Nephron progenitor cell (in vitro differentiated cells): Measurements from ENCODE around the gene DNASE1.
"Not testable (repeated sequence)": the region's sequence is repeated elsewhere in the genome, so short reads cannot be mapped to it uniquely, and the experiment has no call there.

Experiments
- DNase-seq: peaks from one replicate; pipeline ENCODE4 v3.0.0; 2021
- H3K27ac Mint-ChIP-seq: 2 replicates; pipeline ENCODE4 v1.8.0; 2021; ENCODE audit warnings: mild to moderate bottlenecking, moderate library complexity, mixed read lengths
- H3K27me3 Mint-ChIP-seq: 2 replicates; pipeline ENCODE4 v1.8.0; 2021; ENCODE audit warnings: mild to moderate bottlenecking, low read depth, mixed read lengths; ENCODE audit not compliant: poor library complexity
- H3K36me3 Mint-ChIP-seq: 2 replicates; pipeline ENCODE4 v1.8.0; 2021; ENCODE audit warnings: low read depth, mixed read lengths
- H3K4me1 Mint-ChIP-seq: 2 replicates; pipeline ENCODE4 v1.8.0; 2021; ENCODE audit warnings: mixed read lengths
- H3K4me3 Mint-ChIP-seq: 2 replicates; pipeline ENCODE4 v1.8.0; 2021; ENCODE audit warnings: mild to moderate bottlenecking, moderate library complexity, mixed read lengths
- H3K9me3 Mint-ChIP-seq: 2 replicates; pipeline ENCODE4 v1.8.0; 2021; ENCODE audit warnings: mild to moderate bottlenecking, moderate library complexity, mixed read lengths
- TF ChIP-seq, protein P1 (sequence below): fragments of 200-600 bp; sonication (generic); IDR thresholded peaks from 2 replicates; pipeline ENCODE4 v1.5.0; 2021; ENCODE audit warnings: antibody characterized with exemption

The DNASE1 gene, protein sequence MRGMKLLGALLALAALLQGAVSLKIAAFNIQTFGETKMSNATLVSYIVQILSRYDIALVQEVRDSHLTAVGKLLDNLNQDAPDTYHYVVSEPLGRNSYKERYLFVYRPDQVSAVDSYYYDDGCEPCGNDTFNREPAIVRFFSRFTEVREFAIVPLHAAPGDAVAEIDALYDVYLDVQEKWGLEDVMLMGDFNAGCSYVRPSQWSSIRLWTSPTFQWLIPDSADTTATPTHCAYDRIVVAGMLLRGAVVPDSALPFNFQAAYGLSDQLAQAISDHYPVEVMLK

DNA sequence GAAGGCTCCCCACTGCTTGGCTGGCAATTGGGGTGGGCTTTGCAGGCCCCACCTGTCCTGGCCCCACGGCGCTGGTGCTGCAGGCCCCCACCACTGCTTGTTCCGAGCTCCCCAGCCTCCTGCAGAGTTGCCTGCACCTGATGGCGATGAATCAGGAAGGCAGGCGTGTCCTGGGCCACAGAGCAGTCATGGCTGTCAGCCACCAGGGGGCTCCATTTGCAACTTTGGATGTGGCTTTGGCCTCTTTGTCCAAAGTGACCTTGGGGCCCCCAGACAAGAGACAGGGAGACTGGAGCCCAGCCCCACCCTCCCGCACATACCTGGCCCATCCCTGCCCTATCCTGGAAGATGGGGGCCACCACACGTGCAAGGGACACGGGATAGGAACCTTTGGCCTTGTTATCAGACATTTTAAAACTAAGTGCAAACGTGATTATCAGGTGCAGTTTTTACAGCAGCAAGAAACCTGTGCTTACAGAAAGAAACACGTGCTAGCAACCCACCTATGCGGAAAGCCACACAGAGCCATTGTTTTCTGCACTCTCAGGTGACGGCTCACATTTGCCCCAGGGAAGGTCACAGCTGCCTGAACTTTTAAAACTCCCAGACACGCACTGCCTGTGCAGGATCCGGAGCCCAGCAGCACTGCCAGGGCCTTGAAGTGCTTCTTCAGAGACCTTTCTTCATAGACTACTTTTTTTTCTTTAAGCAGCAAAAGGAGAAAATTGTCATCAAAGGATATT is at the start of gene DNASE1:
Gene DNASE1, plus strand, starts transcription at position 443 of the 743 bp plus-strand sequence. CDS start 683 bp downstream, outside the sequence.
- Mint-ChIP-seq H3K27ac (peak within 1 kb of the TSS; percentile 45), H3K9me3 (no peaks in the 10 kb centered on the region), H3K27me3 (no peaks in the 10 kb centered on the region), H3K36me3 (peaks cover 52% of the 10 kb centered on the region), H3K4me3 (no peak within 1 kb of the TSS), H3K4me1 (peaks cover 8% of the 10 kb centered on the region)
- TF ChIP-seq, protein P1, sequence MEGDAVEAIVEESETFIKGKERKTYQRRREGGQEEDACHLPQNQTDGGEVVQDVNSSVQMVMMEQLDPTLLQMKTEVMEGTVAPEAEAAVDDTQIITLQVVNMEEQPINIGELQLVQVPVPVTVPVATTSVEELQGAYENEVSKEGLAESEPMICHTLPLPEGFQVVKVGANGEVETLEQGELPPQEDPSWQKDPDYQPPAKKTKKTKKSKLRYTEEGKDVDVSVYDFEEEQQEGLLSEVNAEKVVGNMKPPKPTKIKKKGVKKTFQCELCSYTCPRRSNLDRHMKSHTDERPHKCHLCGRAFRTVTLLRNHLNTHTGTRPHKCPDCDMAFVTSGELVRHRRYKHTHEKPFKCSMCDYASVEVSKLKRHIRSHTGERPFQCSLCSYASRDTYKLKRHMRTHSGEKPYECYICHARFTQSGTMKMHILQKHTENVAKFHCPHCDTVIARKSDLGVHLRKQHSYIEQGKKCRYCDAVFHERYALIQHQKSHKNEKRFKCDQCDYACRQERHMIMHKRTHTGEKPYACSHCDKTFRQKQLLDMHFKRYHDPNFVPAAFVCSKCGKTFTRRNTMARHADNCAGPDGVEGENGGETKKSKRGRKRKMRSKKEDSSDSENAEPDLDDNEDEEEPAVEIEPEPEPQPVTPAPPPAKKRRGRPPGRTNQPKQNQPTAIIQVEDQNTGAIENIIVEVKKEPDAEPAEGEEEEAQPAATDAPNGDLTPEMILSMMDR, result peak; percentile 71
- peak; percentile 69 for DNase-seq

DNA sequence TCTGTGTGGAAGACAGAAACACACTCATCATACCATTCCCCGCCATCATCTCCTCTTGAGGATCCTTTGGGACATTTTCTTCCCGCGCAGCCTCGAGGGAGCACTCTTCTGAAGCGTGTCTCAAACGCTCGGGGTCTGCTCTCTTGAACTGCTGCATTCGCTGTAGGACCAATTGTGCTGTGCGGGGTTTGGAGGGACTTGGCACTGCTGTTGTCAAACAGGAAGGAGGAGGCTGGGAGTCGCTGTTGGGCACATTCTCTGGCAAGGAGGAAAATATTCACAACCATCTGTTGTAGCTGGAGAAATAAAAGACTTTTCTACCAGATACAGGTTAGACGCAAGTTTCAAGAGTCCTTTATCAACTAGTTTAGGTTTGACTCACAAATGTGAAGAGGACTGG is 48.0 kb upstream of the DNASE1 start:
- TF ChIP-seq, protein P1, result no peak
- Mint-ChIP-seq H3K27me3 (no peaks in the 10 kb centered on the region), H3K4me1 (peaks cover 12% of the 10 kb centered on the region), H3K9me3 (peaks cover 13% of the 10 kb centered on the region), H3K4me3 (no peak overlapping the region), H3K36me3 (peaks cover 69% of the 10 kb centered on the region), H3K27ac (no peak overlapping the region)
- DNase-seq, result no peak

DNA sequence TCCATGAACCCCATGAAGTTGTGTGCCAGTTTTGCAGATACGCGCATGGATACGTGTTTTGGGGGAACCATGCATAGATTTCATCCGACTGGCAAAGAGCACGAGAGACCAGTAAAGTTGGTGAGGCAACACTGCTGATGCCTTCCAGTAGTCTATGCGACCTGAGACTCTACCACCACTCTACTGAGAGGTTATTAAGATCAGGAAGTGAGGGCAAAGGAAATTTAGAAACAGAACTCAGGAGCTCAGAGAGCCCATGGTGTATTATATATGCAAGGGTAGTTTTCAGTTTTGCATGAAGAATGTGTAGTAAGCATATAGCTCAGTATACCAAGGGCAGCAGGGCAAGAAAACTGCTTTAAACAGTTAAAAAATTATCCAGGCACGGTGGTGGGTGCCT is 47.3 kb upstream of the DNASE1 start:
- H3K36me3 Mint-ChIP-seq, result peaks cover 66% of the 10 kb centered on the region
- H3K27ac Mint-ChIP-seq, result no peak overlapping the region
- H3K27me3 Mint-ChIP-seq, result no peaks in the 10 kb centered on the region
- DNase-seq, result no peak
- peaks cover 20% of the 10 kb centered on the region for H3K4me1 Mint-ChIP-seq
- H3K4me3 Mint-ChIP-seq, result no peak overlapping the region
- peaks cover 8% of the 10 kb centered on the region for H3K9me3 Mint-ChIP-seq
- TF ChIP-seq, protein P1, result no peak

DNA sequence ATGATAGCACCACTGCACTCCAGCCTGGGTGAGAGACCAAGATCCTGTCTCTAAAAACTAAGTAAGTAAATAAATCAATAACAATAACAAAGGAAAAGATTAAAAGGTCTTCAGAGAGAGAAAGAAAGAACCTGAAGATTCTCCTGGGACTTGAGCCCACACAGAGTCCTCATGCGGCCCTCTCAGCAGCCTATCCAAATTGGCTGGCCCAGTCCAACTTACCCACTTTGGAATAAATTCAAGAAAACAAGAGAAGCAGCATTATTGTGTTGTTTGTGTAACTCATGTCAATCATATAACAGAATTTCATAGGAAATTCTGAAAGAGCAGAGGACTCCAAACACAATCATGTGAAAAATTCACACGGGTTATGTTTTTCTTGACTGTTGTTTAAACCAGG is 46.9 kb upstream of the DNASE1 start:
- Mint-ChIP-seq H3K27me3 (no peaks in the 10 kb centered on the region), H3K4me1 (peaks cover 23% of the 10 kb centered on the region), H3K4me3 (no peak overlapping the region), H3K36me3 (peaks cover 63% of the 10 kb centered on the region), H3K27ac (no peak overlapping the region), H3K9me3 (peaks cover 8% of the 10 kb centered on the region)
- TF ChIP-seq, protein P1, result no peak
- no peak for DNase-seq

DNA sequence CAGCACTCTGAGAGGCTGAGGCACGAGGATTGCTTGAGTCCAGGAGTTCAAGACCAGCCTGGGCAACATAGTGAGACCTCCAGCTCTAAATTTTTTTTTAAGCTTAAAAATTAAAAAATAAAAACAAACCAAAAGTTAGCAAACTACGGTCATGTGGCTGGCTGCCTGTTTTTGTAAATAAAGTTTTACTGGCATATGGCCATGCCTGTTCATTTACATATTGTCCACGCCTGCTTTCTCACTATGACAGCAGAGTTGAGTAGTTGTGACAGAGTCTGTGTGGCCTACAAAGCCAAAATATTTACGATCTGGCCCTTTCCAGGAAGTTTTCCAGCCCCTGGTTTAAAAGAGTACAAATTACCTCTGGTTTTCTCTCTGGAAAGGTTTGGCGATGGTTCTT is 46.4 kb upstream of the DNASE1 start:
- no peak for DNase-seq
- no peaks in the 10 kb centered on the region for H3K27me3 Mint-ChIP-seq
- TF ChIP-seq, protein P1, result no peak
- H3K36me3 Mint-ChIP-seq, result peaks cover 63% of the 10 kb centered on the region
- H3K4me1 Mint-ChIP-seq, result peaks cover 27% of the 10 kb centered on the region
- H3K27ac Mint-ChIP-seq, result no peak overlapping the region
- H3K9me3 Mint-ChIP-seq, result peaks cover 8% of the 10 kb centered on the region
- H3K4me3 Mint-ChIP-seq, result no peak overlapping the region

DNA sequence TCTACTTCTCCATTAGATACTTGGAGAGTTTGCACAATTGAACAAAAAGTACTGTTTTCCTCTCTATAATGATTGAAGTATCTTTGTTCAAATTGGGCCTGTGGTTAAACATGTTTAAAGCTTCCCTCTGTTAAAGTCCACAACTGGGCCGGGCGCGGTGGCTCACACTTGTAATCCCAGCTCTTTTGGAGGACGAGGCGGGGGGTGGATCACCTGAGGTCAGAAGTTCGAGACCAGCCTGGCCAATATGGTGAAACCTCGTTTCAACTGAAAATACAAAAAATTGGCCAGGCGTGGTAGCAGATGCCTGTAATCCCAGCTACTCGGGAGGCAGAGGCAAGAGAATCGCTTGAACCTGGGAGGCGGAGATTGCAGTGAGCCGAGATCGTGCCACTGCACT is 45.5 kb upstream of the DNASE1 start:
- Mint-ChIP-seq H3K9me3 (peaks cover 14% of the 10 kb centered on the region), H3K4me1 (peaks cover 33% of the 10 kb centered on the region), H3K36me3 (peaks cover 60% of the 10 kb centered on the region)
- H3K27ac Mint-ChIP-seq, H3K4me3 Mint-ChIP-seq, H3K27me3 Mint-ChIP-seq, DNase-seq: not testable (repeated sequence)
